ENCODE measurements around the gene CLEC5A. TPM values are rescaled to one million over a fixed set of nuclear protein-coding genes. Genes with fewer than 3 reads are reported as not detected.

Gene CLEC5A
- total RNA-seq, 1 experiment from 2014 or later, result not detected

GRCh38 chr7:141943846-141944245, 2.9 kb downstream of the CLEC5A start:
- Histone ChIP-seq H4K8ac (replicated peaks; ENCODE audit: insufficient read length, low read depth, low read length) (no peak overlapping the region), H3K56ac (ENCODE audit: insufficient read length, low read depth, low read length) (no peak overlapping the region), H3K9ac (ENCODE audit: extremely low read depth, insufficient read length, low read length) (no peak overlapping the region), H3K4me1 (ENCODE audit: insufficient read depth, low read length) (no peaks in the 10 kb centered on the region), H2BK15ac (ENCODE audit: low read depth, low read length) (no peak overlapping the region), H2BK120ac (ENCODE audit: low read depth, low read length, poor library complexity, severe bottlenecking) (no peak overlapping the region), H4K20me1 (ENCODE audit: control insufficient read depth, insufficient read depth, insufficient read length) (no peaks in the 10 kb centered on the region), H4K91ac (ENCODE audit: insufficient read length, low read depth, low read length) (no peak overlapping the region), H3K23ac (ENCODE audit: insufficient read length, low read depth, low read length) (no peak overlapping the region), H3T11ph (ENCODE audit: low read length) (no peak overlapping the region), H3K18ac (ENCODE audit: insufficient read length, low read depth, low read length) (no peak overlapping the region), H3K79me1 (ENCODE audit: insufficient read depth, low read depth, low read length, poor library complexity, severe bottlenecking) (no peaks in the 10 kb centered on the region), H3K4me2 (ENCODE audit: insufficient read depth, insufficient read length, low read length) (no peak overlapping the region), H3K4ac (ENCODE audit: low read depth, low read length) (no peak overlapping the region), H4K5ac (ENCODE audit: insufficient read length, low read depth, low read length) (no peak overlapping the region), H3K27ac (ENCODE audit: insufficient read length, low read depth, low read length) (no peak overlapping the region), H2BK5ac (ENCODE audit: insufficient read length, low read length) (no peak overlapping the region), H3K79me2 (ENCODE audit: insufficient read depth, low read length) (no peaks in the 10 kb centered on the region), H3K27me3 (ENCODE audit: insufficient read depth, low read length) (no peaks in the 10 kb centered on the region), H2AFZ (ENCODE audit: low read length) (no peak overlapping the region), H3K23me2 (ENCODE audit: insufficient read length, low read depth, low read length, poor library complexity, severe bottlenecking) (no peaks in the 10 kb centered on the region), H2BK12ac (ENCODE audit: insufficient read length, low read depth, low read length) (no peak overlapping the region), H3K14ac (ENCODE audit: insufficient read depth, low read length) (no peak overlapping the region), H2AK5ac (ENCODE audit: insufficient read length, low read length) (no peak overlapping the region), H2BK20ac (ENCODE audit: low read depth, low read length, poor library complexity, severe bottlenecking) (no peak overlapping the region), H3K9me3 (ENCODE audit: control insufficient read depth, low read depth, low read length) (no peaks in the 10 kb centered on the region)
- Mint-ChIP-seq H3K4me1 (no peaks in the 10 kb centered on the region), H3K4me3 (no peak overlapping the region), H3K9me3 (peaks cover 10 to 14% of the 10 kb centered on the region in 2 experiments), H3K36me3 (ENCODE audit: insufficient read depth in 1 of 3, low read depth in 3 of 3) (peaks cover 0 to 8% (median 0%) of the 10 kb centered on the region in 3 experiments; a peak in 3 of 7 replicates), H3K27me3 (ENCODE audit: low read depth) (no peaks in the 10 kb centered on the region), H3K27ac (no peak overlapping the region)
- DNase-seq, result no peak
- WGBS (ENCODE audit: extremely low coverage, insufficient read length, low lambda C conversion rate), result no CpG with 5 or more reads among the region's 1 CpG
- TF ChIP-seq CTCF (conservative IDR thresholded peaks at IDR 0.05), result no peak
